HepG2 (cell line): ENCODE data around the gene ATP13A3. TPM values are rescaled to one million over a fixed set of nuclear protein-coding genes. Genes with fewer than 3 reads are reported as not detected.

ENCODE experiments used
- AGO2 ChIP-seq: fragments of 200-400 bp; formaldehyde crosslinking; optimal IDR thresholded peaks from 2 replicates; pipeline ENCODE3; 2017; ENCODE audit warnings: mild to moderate bottlenecking, low read depth, low read length, moderate library complexity
- ASH2L ChIP-seq: fragments of 300-600, 200-600 bp; sonication (generic); IDR thresholded peaks from 2 replicates; pipeline ENCODE4 v1.7.0; 2017; ENCODE audit warnings: low read depth, mild to moderate bottlenecking, moderate library complexity, mixed read lengths, low read length; ENCODE audit not compliant: insufficient read length
- BHLHE40 ChIP-seq: IDR thresholded peaks from 2 replicates; pipeline ENCODE4 v1.6.1; 2011; ENCODE audit warnings: low read length, improper control_type of control experiment
- FOXK2 ChIP-seq: fragments of 450-650 bp; IDR thresholded peaks from 2 replicates; pipeline ENCODE4 v1.6.1; 2016
- FOXP1 ChIP-seq, 2 experiments: fragments of 450-650 bp in 1 of 2; IDR thresholded peaks; 2 replicates each; pipeline ENCODE4 v1.6.1; 2017 to 2018; ENCODE audit warnings: antibody characterized with exemption in 1 of 2
- HMG20A ChIP-seq: IDR thresholded peaks from 2 replicates; pipeline ENCODE4 v1.6.1; 2016; ENCODE audit warnings: borderline replicate concordance
- KAT7 ChIP-seq: IDR thresholded peaks from 2 replicates; pipeline ENCODE4 v1.6.1; 2018; ENCODE audit warnings: borderline replicate concordance, missing compliant biosample characterization
- MEIS1 ChIP-seq: sonication (generic); formaldehyde crosslinking; IDR thresholded peaks from 2 replicates; pipeline ENCODE4 v1.9.0; 2021; ENCODE audit warnings: mild to moderate bottlenecking, missing genetic modification reagents, moderate library complexity, borderline replicate concordance
- RCOR2 ChIP-seq: IDR thresholded peaks from 2 replicates; pipeline ENCODE4 v1.6.1; 2016; ENCODE audit warnings: missing biosample characterization, missing genetic modification reagents
- SKI ChIP-seq: fragments of 450-650 bp; IDR thresholded peaks from one replicate; pipeline ENCODE4 v1.6.1; 2018; ENCODE audit warnings: mild to moderate bottlenecking; ENCODE audit not compliant: partially characterized antibody
- SNAPC2 ChIP-seq: sonication (generic); formaldehyde crosslinking; IDR thresholded peaks from 2 replicates; pipeline ENCODE4 v1.8.1; 2022; ENCODE audit warnings: mild to moderate bottlenecking, missing genetic modification reagents
- SPEN ChIP-seq: sonication (generic); formaldehyde crosslinking; IDR thresholded peaks from 2 replicates; pipeline ENCODE4 v1.5.1; 2020; ENCODE audit warnings: low read depth, mild to moderate bottlenecking, missing genetic modification reagents
- TCF7 ChIP-seq: sonication (generic); IDR thresholded peaks from 2 replicates; pipeline ENCODE4 v1.6.1; 2016; ENCODE audit warnings: antibody characterized with exemption, low read depth
- ZFX ChIP-seq: sonication (generic); formaldehyde crosslinking; IDR thresholded peaks from 2 replicates; pipeline ENCODE4 v1.4.0; 2020; ENCODE audit warnings: mild to moderate bottlenecking, low read depth, missing genetic modification reagents, moderate library complexity
- ZNF34 ChIP-seq: sonication (generic); formaldehyde crosslinking; IDR thresholded peaks from 2 replicates; pipeline ENCODE4 v1.4.0; 2020; ENCODE audit warnings: mild to moderate bottlenecking, missing genetic modification reagents, borderline replicate concordance
- ZNF557 ChIP-seq: sonication (generic); formaldehyde crosslinking; IDR thresholded peaks from 2 replicates; pipeline ENCODE4 v1.4.0; 2020; ENCODE audit warnings: missing genetic modification reagents
- ZSCAN29 ChIP-seq: sonication (generic); formaldehyde crosslinking; conservative IDR thresholded peaks from 2 replicates; pipeline ENCODE4 v1.4.0; 2020; ENCODE audit warnings: mild to moderate bottlenecking, missing genetic modification reagents
- polyA plus RNA-seq, 8 experiments: library from polyadenylated mRNA; depleted of rRNA in 3 of 8; stranded (reverse) in 7 of 8; unstranded in 1 of 8; fragments of >200 nt; fragmentation: Illumina TruSeq in 4 of 8; extraction: Trizol in 4 of 8; gene quantifications; 2 replicates each; pipeline versions ENCODE4 v1.2.1 to v1.2.3, GENCODE V29; 2011 to 2016; ENCODE audit warnings: low read depth in 4 of 8, missing spikeins in 1 of 8, mixed read lengths in 1 of 8; ENCODE audit not compliant: insufficient read depth in 1 of 8
- total RNA-seq, 5 experiments: library from RNA; depleted of rRNA; stranded (reverse); fragments of >200 nt; fragmentation: Illumina TruSeq; extraction: Trizol; gene quantifications; 2 replicates each; pipeline ENCODE4 v1.2.3, GENCODE V29; 2016; ENCODE audit warnings: low read depth in 1 of 5
- TF ChIP-seq, protein P1 (sequence below): sonication (generic); formaldehyde crosslinking; IDR thresholded peaks from 2 replicates; pipeline ENCODE4 v1.4.0; 2020; ENCODE audit warnings: missing genetic modification reagents, borderline replicate concordance
- TF ChIP-seq, protein P2 (sequence below): sonication (generic); formaldehyde crosslinking; IDR thresholded peaks from 2 replicates; pipeline ENCODE4 v1.5.1; 2020; ENCODE audit warnings: missing genetic modification reagents, mild to moderate bottlenecking, borderline replicate concordance
- TF ChIP-seq, protein P3 (sequence below): IDR thresholded peaks from 2 replicates; pipeline ENCODE4 v1.6.1; 2016; ENCODE audit warnings: low read depth
- TF ChIP-seq, protein P4 (sequence below): sonication (generic); formaldehyde crosslinking; IDR thresholded peaks from 2 replicates; pipeline ENCODE4 v1.4.0; 2020; ENCODE audit warnings: missing genetic modification reagents, borderline replicate concordance

ATP13A3 gene
- total and polyA plus RNA-seq, 2 of the 13 experiments (the other 11 are each of a cell fraction or from before 2014, with no cell fraction given), result 44.9 to 80.8 TPM

DNA sequence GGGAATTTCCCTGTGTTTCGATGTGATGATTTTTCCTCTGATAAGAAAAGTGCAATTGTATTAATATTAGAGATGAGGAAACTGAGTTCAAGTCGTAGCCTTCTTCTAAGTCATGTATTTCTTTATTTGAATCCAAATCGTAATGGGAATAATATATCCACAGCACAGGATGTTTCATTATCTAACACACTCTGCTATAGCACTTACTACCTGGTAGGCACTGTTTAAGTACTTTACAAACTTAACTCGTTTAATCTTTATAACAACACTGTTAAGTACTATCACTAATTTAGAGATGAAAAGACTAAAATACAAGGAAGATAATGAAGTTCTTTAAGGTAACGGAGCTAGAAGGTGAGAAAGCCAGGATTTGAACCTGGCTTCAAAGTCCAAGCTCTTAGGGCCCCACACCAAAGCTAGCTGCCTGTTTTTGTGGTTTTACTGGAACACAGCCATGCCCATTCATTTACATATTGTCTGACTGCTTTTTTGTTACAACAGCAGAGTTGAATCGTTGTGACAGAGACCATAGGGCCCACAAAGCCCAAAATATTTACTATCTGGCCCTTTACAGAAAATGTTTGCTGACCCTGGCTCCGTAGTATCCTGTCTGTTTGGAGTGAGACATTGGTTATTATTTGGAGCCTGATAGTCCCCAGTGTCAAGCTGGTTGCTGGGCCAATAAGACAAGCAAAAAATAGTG, 9.6 kb upstream of the ATP13A3 start (continued):
- TF ChIP-seq, protein P1, sequence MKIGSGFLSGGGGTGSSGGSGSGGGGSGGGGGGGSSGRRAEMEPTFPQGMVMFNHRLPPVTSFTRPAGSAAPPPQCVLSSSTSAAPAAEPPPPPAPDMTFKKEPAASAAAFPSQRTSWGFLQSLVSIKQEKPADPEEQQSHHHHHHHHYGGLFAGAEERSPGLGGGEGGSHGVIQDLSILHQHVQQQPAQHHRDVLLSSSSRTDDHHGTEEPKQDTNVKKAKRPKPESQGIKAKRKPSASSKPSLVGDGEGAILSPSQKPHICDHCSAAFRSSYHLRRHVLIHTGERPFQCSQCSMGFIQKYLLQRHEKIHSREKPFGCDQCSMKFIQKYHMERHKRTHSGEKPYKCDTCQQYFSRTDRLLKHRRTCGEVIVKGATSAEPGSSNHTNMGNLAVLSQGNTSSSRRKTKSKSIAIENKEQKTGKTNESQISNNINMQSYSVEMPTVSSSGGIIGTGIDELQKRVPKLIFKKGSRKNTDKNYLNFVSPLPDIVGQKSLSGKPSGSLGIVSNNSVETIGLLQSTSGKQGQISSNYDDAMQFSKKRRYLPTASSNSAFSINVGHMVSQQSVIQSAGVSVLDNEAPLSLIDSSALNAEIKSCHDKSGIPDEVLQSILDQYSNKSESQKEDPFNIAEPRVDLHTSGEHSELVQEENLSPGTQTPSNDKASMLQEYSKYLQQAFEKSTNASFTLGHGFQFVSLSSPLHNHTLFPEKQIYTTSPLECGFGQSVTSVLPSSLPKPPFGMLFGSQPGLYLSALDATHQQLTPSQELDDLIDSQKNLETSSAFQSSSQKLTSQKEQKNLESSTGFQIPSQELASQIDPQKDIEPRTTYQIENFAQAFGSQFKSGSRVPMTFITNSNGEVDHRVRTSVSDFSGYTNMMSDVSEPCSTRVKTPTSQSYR, result peak; percentile 43; the same call in 1 of the 2 replicates
- TF ChIP-seq, protein P2, sequence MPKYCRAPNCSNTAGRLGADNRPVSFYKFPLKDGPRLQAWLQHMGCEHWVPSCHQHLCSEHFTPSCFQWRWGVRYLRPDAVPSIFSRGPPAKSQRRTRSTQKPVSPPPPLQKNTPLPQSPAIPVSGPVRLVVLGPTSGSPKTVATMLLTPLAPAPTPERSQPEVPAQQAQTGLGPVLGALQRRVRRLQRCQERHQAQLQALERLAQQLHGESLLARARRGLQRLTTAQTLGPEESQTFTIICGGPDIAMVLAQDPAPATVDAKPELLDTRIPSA, result no peak
- TF ChIP-seq TCF7, result peak; percentile 70; the same call in 1 of the 2 replicates
- TF ChIP-seq RCOR2 (CRISPR knock-in tag), result peak; percentile 51; the same call in 1 of the 2 replicates
- no peak for TF ChIP-seq FOXP1 (IDR thresholded peaks at IDR 0.05)
- peak; percentile 87 for TF ChIP-seq FOXP1 (CRISPR knock-in tag; IDR thresholded peaks at IDR 0.05)
- 0 out of 2 replicates have a peak, but pooled peaks have one; percentile 44 for TF ChIP-seq KAT7 (CRISPR knock-in tag)
- TF ChIP-seq, protein P3, sequence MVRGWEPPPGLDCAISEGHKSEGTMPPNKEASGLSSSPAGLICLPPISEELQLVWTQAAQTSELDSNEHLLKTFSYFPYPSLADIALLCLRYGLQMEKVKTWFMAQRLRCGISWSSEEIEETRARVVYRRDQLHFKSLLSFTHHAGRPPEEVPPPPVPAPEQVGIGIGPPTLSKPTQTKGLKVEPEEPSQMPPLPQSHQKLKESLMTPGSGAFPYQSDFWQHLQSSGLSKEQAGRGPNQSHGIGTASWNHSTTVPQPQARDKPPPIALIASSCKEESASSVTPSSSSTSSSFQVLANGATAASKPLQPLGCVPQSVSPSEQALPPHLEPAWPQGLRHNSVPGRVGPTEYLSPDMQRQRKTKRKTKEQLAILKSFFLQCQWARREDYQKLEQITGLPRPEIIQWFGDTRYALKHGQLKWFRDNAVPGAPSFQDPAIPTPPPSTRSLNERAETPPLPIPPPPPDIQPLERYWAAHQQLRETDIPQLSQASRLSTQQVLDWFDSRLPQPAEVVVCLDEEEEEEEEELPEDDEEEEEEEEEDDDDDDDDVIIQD (CRISPR knock-in tag), result peak; percentile 57; the same call in 1 of the 2 replicates
- TF ChIP-seq AGO2, result no peak
- TF ChIP-seq BHLHE40, result 0 out of 2 replicates have a peak, but pooled peaks have one; percentile 12
- peak; percentile 71 for TF ChIP-seq ASH2L
- no peak for TF ChIP-seq FOXK2
- peak; percentile 29 for TF ChIP-seq SKI
- TF ChIP-seq ZNF557, result no peak
- peak; percentile 23; the same call in 1 of the 2 replicates for TF ChIP-seq ZFX
- no peak for TF ChIP-seq ZNF34 (CRISPR knock-in tag)
- 0 out of 2 replicates have a peak, but pooled peaks have one; percentile 38 for TF ChIP-seq SNAPC2 (CRISPR knock-in tag)
- 0 out of 2 replicates have a peak, but pooled peaks have one; percentile 56 for TF ChIP-seq ZSCAN29 (CRISPR knock-in tag)
- peak; percentile 26; the same call in 1 of the 2 replicates for TF ChIP-seq MEIS1 (CRISPR knock-in tag)
- TF ChIP-seq, protein P4, sequence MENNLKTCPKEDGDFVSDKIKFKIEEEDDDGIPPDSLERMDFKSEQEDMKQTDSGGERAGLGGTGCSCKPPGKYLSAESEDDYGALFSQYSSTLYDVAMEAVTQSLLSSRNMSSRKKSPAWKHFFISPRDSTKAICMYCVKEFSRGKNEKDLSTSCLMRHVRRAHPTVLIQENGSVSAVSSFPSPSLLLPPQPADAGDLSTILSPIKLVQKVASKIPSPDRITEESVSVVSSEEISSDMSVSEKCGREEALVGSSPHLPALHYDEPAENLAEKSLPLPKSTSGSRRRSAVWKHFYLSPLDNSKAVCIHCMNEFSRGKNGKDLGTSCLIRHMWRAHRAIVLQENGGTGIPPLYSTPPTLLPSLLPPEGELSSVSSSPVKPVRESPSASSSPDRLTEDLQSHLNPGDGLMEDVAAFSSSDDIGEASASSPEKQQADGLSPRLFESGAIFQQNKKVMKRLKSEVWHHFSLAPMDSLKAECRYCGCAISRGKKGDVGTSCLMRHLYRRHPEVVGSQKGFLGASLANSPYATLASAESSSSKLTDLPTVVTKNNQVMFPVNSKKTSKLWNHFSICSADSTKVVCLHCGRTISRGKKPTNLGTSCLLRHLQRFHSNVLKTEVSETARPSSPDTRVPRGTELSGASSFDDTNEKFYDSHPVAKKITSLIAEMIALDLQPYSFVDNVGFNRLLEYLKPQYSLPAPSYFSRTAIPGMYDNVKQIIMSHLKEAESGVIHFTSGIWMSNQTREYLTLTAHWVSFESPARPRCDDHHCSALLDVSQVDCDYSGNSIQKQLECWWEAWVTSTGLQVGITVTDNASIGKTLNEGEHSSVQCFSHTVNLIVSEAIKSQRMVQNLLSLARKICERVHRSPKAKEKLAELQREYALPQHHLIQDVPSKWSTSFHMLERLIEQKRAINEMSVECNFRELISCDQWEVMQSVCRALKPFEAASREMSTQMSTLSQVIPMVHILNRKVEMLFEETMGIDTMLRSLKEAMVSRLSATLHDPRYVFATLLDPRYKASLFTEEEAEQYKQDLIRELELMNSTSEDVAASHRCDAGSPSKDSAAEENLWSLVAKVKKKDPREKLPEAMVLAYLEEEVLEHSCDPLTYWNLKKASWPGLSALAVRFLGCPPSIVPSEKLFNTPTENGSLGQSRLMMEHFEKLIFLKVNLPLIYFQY (CRISPR knock-in tag), result peak; percentile 57; the same call in 1 of the 2 replicates
- peak; percentile 85; the same call in 1 of the 2 replicates for TF ChIP-seq HMG20A (CRISPR knock-in tag)
- TF ChIP-seq SPEN (CRISPR knock-in tag), result no peak
